M059J (cell line): ENCODE data around the gene MYH11. TPM values are rescaled to one million over a fixed set of nuclear protein-coding genes. Genes with fewer than 3 reads are reported as not detected.

Experiments
- DNase-seq: peaks from one replicate; pipeline ENCODE4 v3.0.0-alpha.2; 2012; ENCODE audit warnings: low read depth
- total RNA-seq: library from RNA; depleted of rRNA; stranded (reverse); fragments of >200 nt; shearing (Covaris generic); gene quantifications from 2 replicates; pipeline ENCODE4 v1.2.3, GENCODE V29; 2014

MYH11 gene
- total RNA-seq, 1 experiment from 2014 or later = not detected

- peak; percentile 57 for DNase-seq
Observed at GRCh38 chr16:15777533-15778203, 79.2 kb downstream of the MYH11 start.

- no peak for DNase-seq
Observed at GRCh38 chr16:15776572-15776971, 80.3 kb downstream of the MYH11 start.

DNA sequence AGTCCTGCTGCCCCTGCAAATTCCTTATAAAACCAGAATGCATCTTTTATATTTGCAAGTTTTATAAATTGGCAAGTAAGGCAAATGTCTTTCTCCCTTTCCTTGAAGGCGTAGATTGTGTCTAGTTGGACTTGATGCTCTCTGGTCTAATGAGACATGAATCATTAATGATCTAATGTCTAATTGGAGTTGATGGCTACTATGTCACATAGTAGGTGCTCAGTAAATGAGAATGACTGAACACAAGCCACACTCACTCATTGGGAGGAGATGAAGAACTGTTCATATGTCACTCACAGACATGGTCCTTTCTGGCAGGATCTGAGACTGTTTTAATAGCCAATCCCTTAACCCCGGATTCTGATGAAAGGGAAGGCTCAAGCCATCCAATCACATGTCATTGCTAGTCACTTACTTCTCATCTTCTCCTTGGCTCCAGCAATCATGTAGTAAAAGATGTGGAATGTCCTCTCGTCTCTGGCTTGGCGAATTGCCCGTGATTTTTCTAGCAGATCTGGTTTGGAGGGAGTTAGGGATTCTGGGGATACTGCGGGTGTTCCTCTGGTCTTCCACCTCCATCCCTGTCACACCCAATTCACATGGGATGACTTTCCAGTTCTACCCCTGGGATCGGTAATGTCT is 81.0 kb downstream of the MYH11 start:
- peak; percentile 18 for DNase-seq

- no peak for DNase-seq
Observed at GRCh38 chr16:15775209-15775608, 81.6 kb downstream of the MYH11 start.

DNA sequence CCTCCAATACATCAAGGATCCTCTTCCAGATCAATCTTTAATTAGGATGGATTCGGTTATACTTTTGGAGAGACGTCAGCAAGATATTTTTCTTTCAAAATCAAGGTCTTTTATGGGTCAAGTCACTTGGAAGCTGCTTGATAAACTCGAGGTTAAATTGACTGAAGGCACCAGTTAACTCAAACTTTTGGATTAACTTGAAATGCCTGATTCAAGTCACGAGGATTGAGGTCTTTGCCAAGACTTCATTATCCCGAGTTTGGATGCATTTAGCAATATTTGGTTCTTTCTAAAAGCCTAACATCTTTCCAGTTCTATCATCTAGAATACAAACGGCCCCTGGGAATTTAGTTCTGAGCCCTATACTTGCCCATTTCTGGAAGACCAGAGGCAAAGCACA is 82.9 kb downstream of the MYH11 start:
- DNase-seq = no peak

GRCh38 chr16:15772579-15773293 is 84.1 kb downstream of the MYH11 start:
- DNase-seq = no peak

DNA sequence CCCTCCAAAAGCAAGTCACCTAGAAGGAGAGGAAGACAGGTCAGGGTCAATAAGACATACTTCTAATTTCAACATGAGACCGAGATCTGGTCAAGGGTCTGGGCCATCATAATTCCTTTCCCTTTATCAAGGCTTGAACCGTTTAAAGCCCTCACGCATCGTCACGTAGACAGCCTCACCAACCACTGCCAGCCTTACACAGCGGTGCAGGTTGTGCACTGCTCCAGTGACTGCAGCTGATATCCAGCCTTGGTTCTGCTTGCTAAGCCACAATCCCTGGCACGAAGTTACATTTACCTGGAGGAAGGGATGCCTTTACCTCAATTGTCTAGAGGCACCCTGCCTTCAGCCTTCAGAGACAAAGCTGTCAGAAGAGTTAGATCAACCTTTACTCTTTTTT is 85.1 kb downstream of the MYH11 start:
- DNase-seq = no peak

DNA sequence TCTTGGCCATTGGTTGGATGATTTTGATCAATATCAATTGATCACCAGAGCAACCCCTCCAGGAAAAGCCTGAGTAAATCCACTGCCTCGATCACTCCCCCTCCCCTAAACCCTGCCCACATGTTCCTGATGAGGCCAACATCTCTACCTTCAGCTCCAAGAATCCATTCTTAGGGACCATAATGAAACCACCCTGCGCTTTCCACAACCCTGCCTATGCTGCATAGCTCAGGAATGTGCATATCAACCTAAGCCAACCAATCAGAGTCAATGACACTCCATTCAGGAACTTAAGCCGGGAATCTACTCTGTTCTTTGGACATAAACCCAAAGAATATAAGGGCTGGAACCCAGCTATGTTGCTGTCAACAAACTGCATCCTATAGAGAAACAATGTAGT is 86.3 kb downstream of the MYH11 start:
- peak; percentile 28 for DNase-seq

GRCh38 chr16:15770107-15770506 is 86.7 kb downstream of the MYH11 start:
- DNase-seq = no peak

GRCh38 chr16:15769239-15769638 is 87.6 kb downstream of the MYH11 start:
- DNase-seq = no peak

- no peak for DNase-seq
Observed at GRCh38 chr16:15768201-15768600, 88.6 kb downstream of the MYH11 start.

DNA sequence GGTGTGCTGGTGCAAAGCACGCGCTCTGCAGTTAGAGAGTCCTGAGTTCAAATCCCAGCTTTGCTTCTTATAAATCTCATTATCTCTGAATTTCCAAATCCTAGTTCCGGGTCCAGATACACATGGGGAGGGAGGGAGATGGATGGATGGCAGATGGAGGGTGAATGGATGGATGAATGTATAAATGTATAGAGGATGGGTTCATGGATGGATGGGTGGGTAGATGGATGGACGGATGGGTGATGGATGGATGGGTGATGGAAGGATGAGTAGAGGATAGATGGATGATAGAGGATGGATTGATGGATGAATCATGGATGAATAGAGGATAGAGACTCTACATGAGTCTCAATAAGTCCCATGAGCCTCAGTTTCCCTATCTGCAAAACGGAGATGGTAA is 89.9 kb downstream of the MYH11 start:
- no peak for DNase-seq

DNA sequence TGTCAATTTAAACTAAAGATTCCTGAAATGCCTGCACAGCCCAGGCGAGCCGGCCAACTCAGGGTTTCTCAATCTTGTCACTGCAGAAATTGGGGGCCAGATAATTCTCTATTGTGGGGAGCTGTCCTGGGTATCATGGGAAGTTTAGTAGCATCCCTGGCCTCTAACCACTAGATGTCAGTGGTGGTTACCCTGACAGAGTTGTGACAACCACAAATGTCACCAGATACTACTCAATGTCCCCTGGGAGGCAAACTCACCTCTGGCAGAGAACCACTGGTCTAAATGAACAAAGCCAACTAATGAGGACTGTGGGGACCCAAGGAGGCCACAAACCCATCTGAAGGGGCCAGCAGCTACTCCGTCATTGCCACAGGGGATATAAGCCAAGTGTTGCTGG is 90.9 kb downstream of the MYH11 start:
- DNase-seq = peak; percentile 60

- DNase-seq = no peak
Observed at GRCh38 chr16:15765116-15765515, 91.7 kb downstream of the MYH11 start.

DNA sequence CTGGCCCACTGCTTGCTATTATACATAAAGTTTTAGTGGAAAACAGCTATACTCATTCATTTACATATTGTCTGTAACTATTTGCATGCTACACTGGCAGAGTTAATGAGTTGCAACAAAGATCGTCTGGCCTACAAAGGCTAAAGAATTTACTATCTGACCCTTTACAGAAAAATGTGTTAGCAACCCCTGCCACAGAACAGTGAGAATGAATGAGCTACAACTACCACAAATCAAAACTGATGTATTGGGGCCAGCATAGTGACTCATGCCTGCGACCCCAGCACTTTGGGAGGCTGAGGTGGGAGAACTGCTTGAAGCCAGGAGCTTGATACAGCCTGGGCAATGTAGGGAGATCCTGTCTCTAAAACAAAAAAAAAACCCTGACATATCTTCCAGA is 92.7 kb downstream of the MYH11 start:
- no peak for DNase-seq

DNA sequence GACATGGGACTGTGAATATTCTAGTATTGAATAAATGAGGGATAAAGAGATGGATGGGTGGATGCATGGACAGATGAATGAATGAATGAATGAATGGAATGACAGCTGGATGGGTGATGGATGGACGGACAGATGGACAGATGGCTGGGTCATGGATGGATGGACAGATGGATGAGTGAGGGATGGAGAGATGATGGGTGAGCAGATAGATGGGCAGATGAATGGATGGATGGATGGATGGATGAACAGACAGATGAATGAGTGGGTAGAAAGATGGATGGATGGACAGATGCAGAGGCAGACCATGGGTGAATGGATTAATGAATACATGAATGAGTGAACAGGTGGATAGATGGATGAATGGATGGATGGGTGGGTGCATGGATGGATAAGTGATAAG is 96.7 kb downstream of the MYH11 start:
- no peak for DNase-seq

- no peak for DNase-seq
Observed at GRCh38 chr16:15759070-15759469, 97.8 kb downstream of the MYH11 start.

DNA sequence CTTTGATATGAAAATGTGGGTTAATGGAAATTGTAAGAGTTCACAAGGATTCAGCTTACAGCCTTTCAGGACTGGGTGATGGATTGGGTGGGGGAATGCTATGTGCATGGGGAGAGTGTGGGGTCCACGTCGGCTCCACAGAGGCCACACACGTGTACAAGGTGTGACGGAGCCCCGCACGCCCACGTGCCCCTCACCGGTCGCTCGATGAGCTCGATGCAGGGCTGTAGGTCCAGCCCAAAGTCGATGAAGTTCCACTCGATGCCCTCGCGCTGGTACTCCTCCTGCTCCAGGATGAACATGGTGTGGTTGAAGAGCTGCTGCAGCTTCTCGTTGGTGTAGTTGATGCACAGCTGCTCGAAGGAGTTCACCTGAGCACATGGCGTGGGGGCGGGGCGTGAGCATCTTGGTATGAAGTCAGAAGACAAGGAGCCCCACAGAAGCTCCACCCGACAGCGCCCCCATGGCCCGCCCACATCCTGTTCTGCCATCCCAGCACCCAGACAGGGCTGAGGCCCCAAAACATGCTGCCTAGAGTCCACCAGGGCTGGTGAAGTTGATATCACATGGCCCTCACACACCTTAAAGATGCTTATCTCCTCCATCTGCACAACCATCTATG is 99.1 kb downstream of the MYH11 start:
- DNase-seq = no peak

- DNase-seq = no peak
Observed at GRCh38 chr16:15757077-15757386, 99.8 kb downstream of the MYH11 start.

DNA sequence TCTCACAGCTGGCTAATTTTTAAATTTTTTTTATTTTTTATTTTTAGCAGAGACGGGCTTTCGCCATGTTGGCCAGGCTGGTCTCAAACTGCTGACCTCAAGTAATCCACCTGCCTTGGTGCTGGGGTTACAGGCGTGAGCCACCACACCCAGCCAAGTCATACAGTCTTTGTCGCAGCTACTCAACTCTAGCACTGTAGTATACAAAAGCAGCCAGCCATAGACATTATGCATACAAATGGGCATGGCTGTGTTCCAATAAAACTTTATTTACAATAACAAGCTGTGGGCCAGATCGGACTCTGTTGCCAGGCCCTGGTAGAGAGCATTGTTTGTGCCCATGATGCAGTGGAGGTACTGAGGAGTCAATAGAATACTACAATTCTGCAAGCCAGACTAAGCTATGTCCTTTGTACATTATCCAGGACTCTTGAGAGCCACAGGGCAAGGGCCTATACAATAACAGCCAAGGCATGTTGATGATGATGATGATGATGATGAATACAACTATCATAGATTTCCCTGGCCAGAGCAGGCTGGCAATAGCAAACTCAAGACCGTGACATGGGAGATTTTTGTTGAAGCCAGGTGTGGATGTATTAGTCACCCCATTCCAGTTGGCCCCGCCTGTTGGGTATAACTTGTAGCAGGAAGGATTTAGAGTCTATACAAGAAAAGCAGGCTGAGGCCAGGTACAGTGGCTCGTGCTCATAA is 101.8 kb downstream of the MYH11 start:
- no peak for DNase-seq

- peak; percentile 52 for DNase-seq
Observed at GRCh38 chr16:15752717-15753488, 103.9 kb downstream of the MYH11 start.
